Hepatocyte (in vitro differentiated cells): ENCODE results near the gene CASTOR1. TPM values are rescaled to one million over a fixed set of nuclear protein-coding genes. Genes with fewer than 3 reads are reported as not detected.

Experiments used
- DNase-seq: peaks from one replicate; pipeline ENCODE4 v3.0.0-alpha.2; 2016; ENCODE audit warnings: low spot score
- H2AFZ ChIP-seq: fragments of 200-600 bp; sonication (generic); 2 replicates; pipeline ENCODE4 v1.6.0; 2016; ENCODE audit warnings: antibody characterized with exemption, mild to moderate bottlenecking
- H3K27ac ChIP-seq: fragments of 200-600 bp; sonication (generic); 2 replicates; pipeline ENCODE4 v1.5.1; 2016; ENCODE audit warnings: mild to moderate bottlenecking
- H3K27me3 ChIP-seq: fragments of 200-600 bp; sonication (generic); 2 replicates; pipeline ENCODE4 v1.6.1; 2016
- H3K36me3 ChIP-seq: fragments of 200-600 bp; sonication (generic); replicated peaks from 2 replicates; pipeline ENCODE4 v1.5.1; 2016; ENCODE audit warnings: low read depth; ENCODE audit not compliant: insufficient read depth
- H3K4me1 ChIP-seq: fragments of 200-600 bp; sonication (generic); 2 replicates; pipeline ENCODE4 v1.5.1; 2016; ENCODE audit warnings: mild to moderate bottlenecking, moderate library complexity; ENCODE audit not compliant: insufficient read depth
- H3K4me2 ChIP-seq: fragments of 200-600 bp; sonication (generic); 2 replicates; pipeline ENCODE4 v1.6.0; 2016
- H3K4me3 ChIP-seq: fragments of 200-600 bp; sonication (generic); 2 replicates; pipeline ENCODE4 v1.5.1; 2016; ENCODE audit warnings: mild to moderate bottlenecking
- H3K79me2 ChIP-seq: fragments of 200-600 bp; sonication (generic); 2 replicates; pipeline ENCODE4 v1.6.0; 2017; ENCODE audit warnings: mild to moderate bottlenecking
- H3K9me2 ChIP-seq: fragments of 200-600 bp; sonication (generic); replicated peaks from 2 replicates; pipeline ENCODE4 v1.6.0; 2017; ENCODE audit warnings: mild to moderate bottlenecking; ENCODE audit not compliant: insufficient read depth
- H3K9me3 ChIP-seq: fragments of 200-600 bp; sonication (generic); 2 replicates; pipeline ENCODE4 v1.5.1; 2016; ENCODE audit warnings: low read depth, mild to moderate bottlenecking
- H4K20me1 ChIP-seq: fragments of 200-600 bp; sonication (generic); 2 replicates; pipeline ENCODE4 v1.6.0; 2016; ENCODE audit warnings: mild to moderate bottlenecking; ENCODE audit not compliant: insufficient read depth, poor library complexity, severe bottlenecking
- EZH2 ChIP-seq: fragments of 200-600 bp; sonication (generic); IDR thresholded peaks from 2 replicates; pipeline ENCODE4 v1.6.1; 2016; ENCODE audit warnings: antibody characterized with exemption, mild to moderate bottlenecking, borderline replicate concordance
- EZH2phosphoT487 ChIP-seq: fragments of 200-600 bp; sonication (generic); IDR thresholded peaks from one replicate; pipeline ENCODE4 v1.6.1; 2018; ENCODE audit warnings: antibody characterized with exemption, mild to moderate bottlenecking, low read depth, moderate library complexity; ENCODE audit not compliant: unreplicated experiment, severe bottlenecking
- WGBS: methylation state at CpG from one replicate; pipeline ENCODE4 v1.1.6; 2016; ENCODE audit warnings: low lambda C conversion rate; ENCODE audit errors: missing lambda C conversion rate; 5-methylcytosine and 5-hydroxymethylcytosine counted together
- polyA plus RNA-seq: library from polyadenylated mRNA; unstranded; fragments of >200 nt; fragmentation: Nextera tagmentation; extraction: Ambion mirVana; gene quantifications from 2 replicates; pipeline ENCODE4 v1.2.1, GENCODE V29; 2016
- total RNA-seq: library from RNA; depleted of rRNA; stranded (reverse); fragments of >200 nt; gene quantifications from 2 replicates; pipeline ENCODE4 v1.2.3, GENCODE V29; 2014
- TF ChIP-seq, protein P1 (sequence below): fragments of 200-600 bp; sonication (generic); IDR thresholded peaks from 2 replicates; pipeline ENCODE4 v1.5.1; 2016; ENCODE audit warnings: antibody characterized with exemption, mild to moderate bottlenecking; ENCODE audit not compliant: poor library complexity

The CASTOR1 gene
- total and polyA plus RNA-seq, 2 experiments from 2014 or later, result 30.9 to 53.5 TPM

DNA sequence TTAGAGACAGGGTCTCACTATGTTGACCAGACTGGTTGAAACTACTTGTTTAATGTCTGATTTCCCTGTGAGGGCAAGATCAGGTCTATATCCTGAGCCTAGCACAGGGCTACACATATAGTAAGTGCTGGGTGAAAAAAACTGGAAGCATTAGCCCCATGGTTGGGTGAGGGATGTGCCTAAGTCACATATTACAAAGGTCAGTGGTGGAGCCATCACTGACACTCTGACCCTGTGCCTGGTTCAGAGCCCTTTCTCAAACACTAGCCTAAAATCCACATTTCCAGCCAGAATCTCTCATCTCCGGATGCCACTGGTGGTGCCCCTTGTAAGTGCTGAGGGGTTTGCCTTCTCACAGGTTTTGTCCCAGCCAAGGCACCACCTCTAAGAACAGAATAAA is 28.5 kb upstream of the CASTOR1 start:
- peak overlapping the region; percentile 37 for H3K27ac ChIP-seq
- H3K79me2 ChIP-seq, result peaks cover 97% of the 10 kb centered on the region

DNA sequence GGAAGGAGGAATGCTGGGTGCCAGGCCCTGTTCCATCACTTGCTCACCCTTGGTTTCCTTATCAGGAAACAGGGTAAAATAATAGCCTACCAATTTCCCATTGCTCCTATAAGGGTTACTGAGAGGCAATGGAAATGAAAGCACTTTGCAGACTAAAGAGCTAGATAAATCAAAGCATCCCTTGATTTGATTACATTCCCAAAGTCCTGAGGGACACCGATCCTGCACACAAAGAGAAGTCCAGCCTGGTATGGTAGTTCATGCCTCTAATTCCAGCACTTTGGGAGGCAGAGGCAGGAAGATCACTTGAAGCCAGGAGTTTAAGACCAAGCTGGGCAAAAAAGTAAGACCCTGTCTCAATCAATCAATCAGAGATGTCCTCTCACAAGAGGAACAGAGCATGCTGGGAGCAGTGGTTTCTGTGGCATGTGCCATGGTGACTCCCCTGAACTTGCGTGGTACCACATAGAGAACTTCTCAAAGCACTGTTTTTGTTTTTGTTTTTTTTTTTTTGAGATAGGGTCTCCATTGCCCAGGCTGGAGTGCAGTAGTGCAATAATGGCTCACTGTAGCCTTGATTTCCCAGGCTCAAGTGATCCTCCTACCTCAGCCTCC is 26.8 kb upstream of the CASTOR1 start:
- Histone ChIP-seq H4K20me1 (peaks cover 46% of the 10 kb centered on the region), H3K36me3 (no peaks in the 10 kb centered on the region), H3K79me2 (peaks cover 93% of the 10 kb centered on the region), H3K9me3 (no peaks in the 10 kb centered on the region), H3K27me3 (no peaks in the 10 kb centered on the region), H3K4me1 (peaks cover 25% of the 10 kb centered on the region), H3K4me3 (no peak overlapping the region), H3K27ac (no peak overlapping the region), H2AFZ (no peak overlapping the region), H3K9me2 (no peaks in the 10 kb centered on the region), H3K4me2 (no peak overlapping the region)
- TF ChIP-seq EZH2 (no peak), EZH2phosphoT487 (no peak)
- TF ChIP-seq, protein P1, sequence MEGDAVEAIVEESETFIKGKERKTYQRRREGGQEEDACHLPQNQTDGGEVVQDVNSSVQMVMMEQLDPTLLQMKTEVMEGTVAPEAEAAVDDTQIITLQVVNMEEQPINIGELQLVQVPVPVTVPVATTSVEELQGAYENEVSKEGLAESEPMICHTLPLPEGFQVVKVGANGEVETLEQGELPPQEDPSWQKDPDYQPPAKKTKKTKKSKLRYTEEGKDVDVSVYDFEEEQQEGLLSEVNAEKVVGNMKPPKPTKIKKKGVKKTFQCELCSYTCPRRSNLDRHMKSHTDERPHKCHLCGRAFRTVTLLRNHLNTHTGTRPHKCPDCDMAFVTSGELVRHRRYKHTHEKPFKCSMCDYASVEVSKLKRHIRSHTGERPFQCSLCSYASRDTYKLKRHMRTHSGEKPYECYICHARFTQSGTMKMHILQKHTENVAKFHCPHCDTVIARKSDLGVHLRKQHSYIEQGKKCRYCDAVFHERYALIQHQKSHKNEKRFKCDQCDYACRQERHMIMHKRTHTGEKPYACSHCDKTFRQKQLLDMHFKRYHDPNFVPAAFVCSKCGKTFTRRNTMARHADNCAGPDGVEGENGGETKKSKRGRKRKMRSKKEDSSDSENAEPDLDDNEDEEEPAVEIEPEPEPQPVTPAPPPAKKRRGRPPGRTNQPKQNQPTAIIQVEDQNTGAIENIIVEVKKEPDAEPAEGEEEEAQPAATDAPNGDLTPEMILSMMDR, result no peak
- no peak for DNase-seq
- 96% methylated on average over 2 of the region's 2 CpGs for WGBS

More for the DNA sequence above, 28.5 kb upstream of the CASTOR1 start:
- H4K20me1 ChIP-seq, result peaks cover 36% of the 10 kb centered on the region
- H3K4me2 ChIP-seq, result peak overlapping the region; percentile 16
- no peak for DNase-seq
- no peaks in the 10 kb centered on the region for H3K27me3 ChIP-seq
- no peaks in the 10 kb centered on the region for H3K36me3 ChIP-seq
- H3K4me3 ChIP-seq, result no peak overlapping the region
- TF ChIP-seq EZH2phosphoT487 (no peak), EZH2 (no peak)
- TF ChIP-seq, protein P1, result no peak
- H3K9me3 ChIP-seq, result no peaks in the 10 kb centered on the region
- H3K4me1 ChIP-seq, result peaks cover 12% of the 10 kb centered on the region
- no peaks in the 10 kb centered on the region for H3K9me2 ChIP-seq
- H2AFZ ChIP-seq, result no peak overlapping the region
- WGBS, result 90% methylated on average over 1 of the region's 1 CpG

DNA sequence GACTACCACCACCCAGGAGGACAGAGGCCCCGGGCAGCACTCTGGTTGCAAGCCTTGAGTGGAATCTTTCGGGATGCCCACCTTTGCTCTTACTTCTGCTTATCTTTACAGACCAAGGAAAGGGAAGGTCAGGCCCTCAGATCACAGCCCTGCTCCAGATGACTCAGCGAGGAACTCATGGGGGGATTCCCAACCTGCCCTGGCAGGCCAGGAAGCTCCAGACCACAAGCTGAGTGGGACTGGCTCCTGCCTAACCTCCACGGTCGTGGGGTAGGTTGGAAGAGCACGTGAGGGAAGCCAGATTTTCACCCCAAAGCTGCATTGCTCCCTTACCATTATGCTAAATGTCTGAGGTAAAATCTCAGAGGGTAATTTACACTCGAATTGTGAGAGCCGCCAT is 25.6 kb upstream of the CASTOR1 start:
- WGBS, result 74% methylated on average over 8 of the region's 8 CpGs
- Histone ChIP-seq H3K27me3 (no peaks in the 10 kb centered on the region), H3K9me3 (no peaks in the 10 kb centered on the region), H3K36me3 (no peaks in the 10 kb centered on the region), H3K4me2 (no peak overlapping the region), H3K4me3 (no peak overlapping the region), H3K4me1 (peaks cover 35% of the 10 kb centered on the region), H3K27ac (peak overlapping the region; percentile 14), H3K9me2 (no peaks in the 10 kb centered on the region), H4K20me1 (peaks cover 41% of the 10 kb centered on the region), H3K79me2 (peaks cover 88% of the 10 kb centered on the region), H2AFZ (no peak overlapping the region)
- TF ChIP-seq EZH2 (no peak), EZH2phosphoT487 (no peak)
- TF ChIP-seq, protein P1, result no peak
- DNase-seq, result no peak
